ENCODE results near the gene SPP1.

- TF ChIP-seq CTCF (IDR thresholded peaks at IDR 0.05) (no peak), TAF1 (IDR thresholded peaks at IDR 0.05; ENCODE audit: borderline replicate concordance, low read depth, low read length) (no peak), TCF12 (IDR thresholded peaks at IDR 0.05) (no peak)
Observed at GRCh38 chr4:88014386-88014905, 38.9 kb downstream of the SPP1 start.

Measured in SK-N-SH (cell line).